Activated T-helper 9 cell treated with anti-CD3 and anti-CD28 coated beads, Interleukin-2, amount 50 U/mL, for 16 hours (primary cell): ENCODE measurements around the gene SERPINC1.
"Not testable (repeated sequence)": the region's sequence is repeated elsewhere in the genome, so short reads cannot be mapped to it uniquely, and the experiment has no call there.

ENCODE experiments used
- DNase-seq: peaks from one replicate; pipeline ENCODE4 v3.0.0-alpha.2; 2020; ENCODE audit warnings: low read depth

SERPINC1 gene

GRCh38 chr1:173863224-173864161 is 53.6 kb downstream of the SERPINC1 start:
- no peak for DNase-seq

DNA sequence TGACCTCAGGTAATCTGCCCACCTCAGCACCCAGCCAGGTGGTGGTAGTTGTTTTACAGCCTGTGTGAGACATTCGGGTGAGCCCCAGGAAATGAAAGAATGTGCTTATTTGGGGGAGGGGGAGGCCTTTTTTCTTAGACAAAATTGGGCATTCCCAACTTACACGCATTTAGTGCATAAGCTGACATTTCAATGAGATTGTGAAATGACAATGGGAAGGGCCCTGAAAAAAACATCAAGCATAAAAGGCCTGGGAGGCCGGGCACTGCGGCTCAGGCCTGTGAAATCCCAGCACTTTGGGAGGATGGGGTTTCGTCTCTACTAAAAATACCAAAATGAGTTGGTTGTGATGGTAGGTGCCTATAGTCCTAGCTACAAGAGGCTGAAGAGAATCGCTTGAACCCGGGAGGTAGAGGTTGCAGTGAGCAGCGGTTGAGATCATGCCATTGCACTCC is 54.3 kb downstream of the SERPINC1 start:
- DNase-seq: no peak

DNA sequence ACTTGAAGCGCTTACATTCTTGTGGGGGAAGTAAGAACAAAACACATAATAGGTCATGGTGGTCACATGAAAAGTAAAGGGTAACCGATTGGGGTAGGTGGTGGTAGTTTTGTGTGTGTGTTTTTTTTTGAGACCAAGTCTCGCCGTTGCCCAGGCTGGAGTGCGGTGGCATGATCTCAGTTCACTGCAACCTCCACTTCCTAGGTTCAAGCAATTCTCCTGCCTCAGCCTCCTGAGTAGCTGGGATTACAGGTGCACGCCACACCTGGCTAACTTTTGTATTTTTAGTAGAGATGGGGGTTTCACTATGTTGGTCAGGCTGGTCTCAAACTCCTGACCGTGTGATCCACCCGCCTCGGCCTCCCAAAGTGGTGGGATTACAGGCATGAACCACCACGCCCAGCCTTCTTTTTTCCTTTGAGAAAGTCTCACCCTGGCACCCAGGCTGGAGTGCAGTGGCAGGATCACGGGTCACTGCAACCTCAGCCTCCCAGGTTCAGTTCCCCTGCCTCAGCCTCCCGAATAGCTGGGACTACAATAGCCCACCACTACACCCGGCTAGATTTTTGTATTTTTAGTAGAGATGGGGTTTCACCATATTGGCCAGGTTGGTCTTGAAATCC is 54.9 kb downstream of the SERPINC1 start:
- DNase-seq: not testable (repeated sequence)

GRCh38 chr1:173861731-173862145 is 55.4 kb downstream of the SERPINC1 start:
- DNase-seq: no peak

DNA sequence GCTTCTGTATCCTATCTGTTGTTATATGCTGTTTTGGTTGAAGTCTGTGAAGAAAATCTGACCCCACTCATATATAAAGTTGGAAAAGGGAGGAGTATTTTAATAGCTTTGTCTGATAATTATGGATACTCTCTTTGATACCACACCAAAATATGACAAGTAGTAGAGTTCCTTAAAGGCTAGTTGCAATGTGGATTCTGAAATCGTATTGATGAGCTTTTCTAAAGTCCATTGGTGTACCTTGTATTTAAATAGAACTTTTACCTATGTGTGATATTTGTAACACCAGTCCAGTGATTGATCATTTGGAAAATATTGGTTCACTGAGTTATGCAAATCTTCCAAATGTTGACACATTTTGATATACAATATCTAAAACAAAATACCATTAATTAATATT is 57.1 kb downstream of the SERPINC1 start:
- no peak for DNase-seq

DNA sequence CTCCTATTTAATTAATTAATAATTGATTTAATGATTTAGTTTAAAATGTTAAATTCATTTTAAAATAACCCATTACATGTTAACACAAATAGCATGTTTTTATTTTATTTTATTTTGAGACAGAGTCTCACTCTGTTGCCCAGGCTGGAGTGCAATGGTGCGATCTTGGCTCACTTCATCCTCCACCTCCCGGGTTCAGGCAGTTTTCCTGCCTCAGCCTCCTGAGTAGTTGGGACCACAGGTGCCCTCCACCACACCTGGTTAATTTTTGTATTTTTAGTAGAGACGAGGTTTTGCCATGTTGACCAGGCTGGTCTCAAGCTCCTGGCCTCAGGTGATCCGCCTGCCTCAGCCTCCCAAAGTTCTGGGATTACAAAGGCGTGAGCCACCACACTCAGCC is 57.6 kb downstream of the SERPINC1 start:
- DNase-seq: not testable (repeated sequence)

GRCh38 chr1:173857363-173857917 is 59.7 kb downstream of the SERPINC1 start:
- DNase-seq: no peak

DNA sequence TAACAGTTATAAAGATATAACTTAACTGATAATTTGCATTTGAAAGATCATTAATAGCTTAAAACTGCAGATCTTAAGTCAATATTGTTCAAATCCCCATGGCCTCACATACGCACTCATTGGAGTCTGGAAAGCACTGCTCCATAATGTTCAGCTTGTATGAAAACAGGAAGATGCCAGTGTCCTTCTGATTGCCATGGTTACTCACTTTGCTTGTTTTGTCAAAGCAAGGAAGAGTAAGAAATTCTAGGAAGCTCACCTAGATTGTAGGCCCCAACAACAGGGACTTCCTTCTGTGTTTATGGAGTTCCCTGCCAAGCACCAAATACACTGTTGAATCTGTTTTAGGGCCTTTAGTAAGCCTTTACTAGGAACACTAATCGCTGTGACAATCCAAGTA is 60.2 kb downstream of the SERPINC1 start:
- no peak for DNase-seq

DNA sequence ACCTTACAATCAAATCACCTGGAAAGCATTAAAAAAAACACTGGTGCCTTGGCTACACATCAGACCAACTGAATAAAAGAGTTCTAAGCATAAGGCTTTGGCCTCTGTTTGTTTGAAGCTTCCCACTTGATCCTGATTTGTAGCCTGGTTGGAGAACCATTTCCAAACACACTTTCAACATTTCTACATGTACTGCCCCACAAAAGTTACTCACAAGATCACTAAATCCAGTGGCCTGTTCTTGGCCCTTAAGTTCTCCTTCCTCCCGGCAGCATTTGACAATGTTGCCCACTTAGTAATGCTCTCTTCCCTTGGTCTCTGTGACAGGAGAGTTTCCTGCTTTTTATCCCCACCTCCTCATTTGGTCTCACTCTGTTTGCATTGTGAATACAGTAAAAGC is 61.1 kb downstream of the SERPINC1 start:
- DNase-seq: no peak
